Large intestine (tissue), 3 donors: Measurements from ENCODE around the gene RREB1. TPM values are rescaled to one million over a fixed set of nuclear protein-coding genes. Genes with fewer than 3 reads are reported as not detected.
A peak's percentile ranks its signal among the peaks of the same experiment; 100 is the strongest.

Experiments used
- DNase-seq, 2 donors: peaks; one replicate each; pipeline versions ENCODE4 v3.0.0 to v3.0.0-alpha.2; 2013
- H3K27ac ChIP-seq: one replicate; pipeline ENCODE4 v1.5.1; 2013; ENCODE audit warnings: low read length
- H3K27me3 ChIP-seq: 2 replicates; pipeline ENCODE4 v1.6.1; 2013; ENCODE audit warnings: low read length; ENCODE audit not compliant: control insufficient read depth, insufficient read depth
- H3K36me3 ChIP-seq: 2 replicates; pipeline ENCODE4 v1.6.1; 2013; ENCODE audit warnings: low read length; ENCODE audit not compliant: control insufficient read depth, insufficient read depth
- H3K4me1 ChIP-seq: one replicate; pipeline ENCODE4 v1.6.1; 2013; ENCODE audit warnings: low read length; ENCODE audit not compliant: control insufficient read depth, insufficient read depth
- H3K4me3 ChIP-seq: one replicate; pipeline ENCODE4 v1.5.1; 2013; ENCODE audit warnings: low read length
- H3K9me3 ChIP-seq: one replicate; pipeline ENCODE4 v1.6.1; 2013; ENCODE audit warnings: mild to moderate bottlenecking, low read depth, low read length, moderate library complexity; ENCODE audit not compliant: control insufficient read depth
- WGBS: methylation state at CpG from one replicate; pipeline ENCODE4 v1.1.5; 2013; ENCODE audit warnings: low lambda C conversion rate; ENCODE audit not compliant: insufficient coverage; 5-methylcytosine and 5-hydroxymethylcytosine counted together
- polyA plus RNA-seq: library from polyadenylated mRNA; unstranded; fragments of 120-200 nt; gene quantifications from one replicate; pipeline ENCODE4 v1.2.1, GENCODE V29; 2013

RREB1 gene
- polyA plus RNA-seq, 1 donor = 33.8 TPM

DNA sequence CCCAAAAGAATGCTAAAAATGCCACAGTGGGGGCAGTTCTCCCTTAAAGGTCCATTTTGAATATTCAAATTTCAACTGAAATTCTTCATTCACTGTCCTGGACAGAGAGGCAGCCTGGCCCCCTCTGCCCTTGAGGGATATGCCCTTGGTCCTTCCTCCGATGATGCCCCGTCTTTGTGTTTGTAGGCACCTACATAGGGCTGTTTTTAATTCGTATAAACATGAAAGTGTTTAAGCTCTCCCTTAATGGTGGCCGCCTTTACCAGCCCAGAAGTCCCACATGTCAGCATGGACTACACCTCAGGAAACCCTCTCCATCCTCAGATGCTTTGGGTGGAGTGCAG is 135.0 kb downstream of the RREB1 start:
- peaks cover 7% of the 10 kb centered on the region for H3K9me3 ChIP-seq
- H3K4me1 ChIP-seq = peaks cover 58% of the 10 kb centered on the region
- no peaks in the 10 kb centered on the region for H3K27me3 ChIP-seq
- peaks cover 49% of the 10 kb centered on the region for H3K36me3 ChIP-seq
- no peak for DNase-seq
- H3K27ac ChIP-seq = peak overlapping the region; percentile 89
- WGBS = no CpG with 5 or more reads among the region's 4 CpGs
- no peak overlapping the region for H3K4me3 ChIP-seq

DNA sequence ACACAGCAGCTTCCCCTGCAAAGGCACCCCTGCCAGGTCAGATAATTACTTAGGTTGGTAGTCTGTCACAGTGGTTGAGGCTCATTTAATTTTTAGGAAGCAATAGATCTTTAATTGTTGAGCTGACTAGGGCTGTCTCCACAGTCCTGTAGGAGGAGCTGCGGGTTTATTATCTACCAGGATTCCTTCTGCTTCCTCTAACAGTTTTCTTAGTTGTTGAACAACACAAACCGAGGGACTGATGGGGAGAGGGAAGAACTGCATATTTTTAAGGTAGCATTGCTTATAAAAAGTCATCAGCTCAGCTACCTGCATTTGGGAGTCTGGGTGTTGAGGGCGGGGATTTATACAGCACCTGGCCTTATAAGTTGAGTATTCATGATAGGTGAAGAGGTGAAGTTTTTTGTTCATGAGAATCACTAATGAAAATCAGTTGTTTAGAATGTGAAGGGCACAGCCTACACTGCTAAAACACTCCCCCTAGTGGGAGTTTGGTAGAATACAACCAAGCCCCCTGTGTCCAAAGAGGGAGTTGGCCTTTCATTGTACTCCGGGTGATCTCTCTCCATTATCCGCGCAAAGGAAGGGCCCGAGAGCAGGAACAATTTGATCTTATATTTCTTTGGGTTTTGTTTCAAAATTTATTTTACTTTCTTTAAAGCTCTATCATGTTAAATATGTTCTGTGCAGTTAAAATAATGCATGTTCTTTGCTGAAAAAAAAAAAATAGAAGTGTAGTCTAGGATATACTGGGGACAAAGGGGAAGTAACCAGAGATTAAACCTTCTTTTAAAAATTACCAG is 135.6 kb downstream of the RREB1 start:
- Histone ChIP-seq H3K27me3 (no peaks in the 10 kb centered on the region), H3K9me3 (peaks cover 7% of the 10 kb centered on the region), H3K27ac (peak overlapping the region; percentile 89), H3K4me1 (peaks cover 52% of the 10 kb centered on the region), H3K36me3 (peaks cover 54% of the 10 kb centered on the region), H3K4me3 (no peak overlapping the region)
- 19% methylated on average over 3 of the region's 7 CpGs for WGBS
- DNase-seq = peak; percentile 48 to 60

DNA sequence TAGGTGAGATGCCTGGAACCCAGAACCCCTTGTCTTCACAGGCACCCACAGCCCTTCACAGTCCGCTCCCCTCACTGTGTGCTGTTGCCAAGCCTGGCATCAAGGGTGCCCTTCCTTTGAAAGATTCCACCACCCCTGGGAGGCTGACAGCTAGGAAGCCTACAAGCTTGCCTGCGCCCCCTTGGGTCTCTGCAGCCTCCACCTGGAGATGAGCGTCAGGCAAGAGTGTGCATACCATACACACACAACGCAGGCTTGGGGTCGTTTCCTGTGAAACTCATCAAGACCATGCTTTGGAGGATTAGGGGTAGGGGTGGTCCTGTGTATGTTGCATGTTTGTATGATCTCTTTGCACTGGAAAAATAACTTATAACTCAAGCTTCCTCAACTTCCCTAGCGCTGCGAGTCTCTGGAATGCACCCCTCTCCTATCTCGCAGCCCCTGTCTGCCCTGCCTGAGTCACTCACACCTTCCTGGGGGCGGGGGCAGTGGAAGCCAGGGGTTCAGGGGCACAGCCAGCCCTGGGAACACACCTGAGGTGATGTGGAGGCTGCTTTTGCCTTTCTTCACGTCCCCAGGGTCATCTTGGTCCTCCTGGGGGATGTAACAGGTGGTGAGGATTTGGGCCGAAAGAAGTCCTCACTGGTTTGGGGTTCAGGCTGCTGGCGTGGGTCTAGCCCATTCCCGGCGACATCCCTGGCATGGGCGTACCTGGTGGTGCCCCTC is 138.1 kb downstream of the RREB1 start:
- H3K27ac ChIP-seq = no peak overlapping the region
- no CpG with 5 or more reads among the region's 15 CpGs for WGBS
- peaks cover 67% of the 10 kb centered on the region for H3K36me3 ChIP-seq
- DNase-seq = no peak
- peaks cover 7% of the 10 kb centered on the region for H3K9me3 ChIP-seq
- no peaks in the 10 kb centered on the region for H3K27me3 ChIP-seq
- peaks cover 30% of the 10 kb centered on the region for H3K4me1 ChIP-seq
- H3K4me3 ChIP-seq = no peak overlapping the region

DNA sequence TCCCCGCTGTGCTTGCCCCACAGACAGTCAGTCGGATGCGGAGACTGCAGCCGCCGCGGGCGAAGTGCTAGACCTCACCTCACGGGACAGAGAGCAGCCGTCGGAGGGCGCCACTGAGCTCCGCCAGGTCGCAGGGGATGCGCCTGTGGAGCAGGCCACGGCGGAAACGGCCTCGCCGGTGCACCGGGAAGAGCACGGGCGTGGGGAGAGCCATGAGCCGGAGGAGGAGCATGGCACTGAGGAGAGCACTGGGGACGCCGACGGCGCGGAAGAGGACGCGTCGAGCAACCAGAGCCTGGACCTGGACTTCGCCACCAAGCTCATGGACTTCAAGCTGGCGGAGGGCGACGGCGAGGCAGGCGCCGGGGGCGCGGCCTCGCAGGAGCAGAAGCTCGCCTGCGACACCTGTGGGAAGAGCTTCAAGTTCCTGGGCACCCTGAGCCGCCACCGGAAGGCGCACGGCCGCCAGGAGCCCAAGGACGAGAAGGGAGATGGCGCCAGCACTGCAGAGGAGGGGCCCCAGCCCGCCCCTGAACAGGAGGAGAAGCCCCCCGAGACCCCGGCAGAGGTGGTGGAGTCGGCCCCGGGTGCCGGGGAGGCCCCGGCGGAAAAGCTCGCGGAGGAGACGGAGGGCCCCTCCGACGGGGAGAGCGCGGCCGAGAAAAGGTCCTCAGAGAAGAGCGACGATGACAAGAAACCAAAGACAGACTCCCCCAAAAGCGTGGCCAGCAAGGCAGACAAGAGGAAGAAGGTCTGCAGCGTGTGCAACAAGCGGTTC is 138.8 kb downstream of the RREB1 start:
- Histone ChIP-seq H3K27ac (no peak overlapping the region), H3K4me1 (peaks cover 22% of the 10 kb centered on the region), H3K36me3 (peaks cover 68% of the 10 kb centered on the region), H3K9me3 (peaks cover 7% of the 10 kb centered on the region), H3K4me3 (no peak overlapping the region), H3K27me3 (no peaks in the 10 kb centered on the region)
- WGBS = no CpG with 5 or more reads among the region's 71 CpGs
- DNase-seq = no peak

DNA sequence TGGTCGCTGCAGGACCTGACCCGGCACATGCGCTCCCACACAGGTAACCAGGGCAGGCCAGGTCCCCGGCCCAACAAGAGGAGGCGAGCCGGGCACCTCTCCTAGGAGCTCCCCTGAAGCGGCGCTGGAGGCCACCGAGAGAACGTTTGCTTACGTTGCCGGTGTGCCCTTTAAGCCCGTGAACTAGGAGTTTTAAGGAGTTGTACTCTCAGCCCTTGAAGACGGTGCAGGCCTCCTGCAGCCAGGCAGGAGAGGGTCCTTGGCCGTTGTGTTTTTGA is 139.4 kb downstream of the RREB1 start:
- Histone ChIP-seq H3K36me3 (peaks cover 71% of the 10 kb centered on the region), H3K4me3 (no peak overlapping the region)
- WGBS = no CpG with 5 or more reads among the region's 15 CpGs

DNA sequence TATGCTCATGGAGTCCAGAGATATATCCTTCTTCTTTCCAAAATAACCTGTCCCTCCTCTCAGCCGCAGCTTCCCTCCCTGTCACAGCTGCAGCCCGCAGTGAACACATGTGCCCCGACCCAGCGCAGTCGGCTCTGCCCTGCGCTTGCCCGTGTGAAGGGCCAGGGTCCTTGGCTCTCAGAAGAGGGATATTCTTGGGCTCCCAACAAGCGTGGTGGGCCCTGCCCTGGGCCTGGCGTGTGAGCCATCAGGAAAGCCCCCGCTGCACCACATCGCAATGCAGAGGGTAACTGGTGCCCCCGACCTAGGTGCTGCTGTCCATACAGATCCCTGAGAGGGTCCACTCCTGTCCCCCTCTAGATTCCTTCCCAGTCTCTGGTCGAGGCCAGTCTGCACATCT is 140.1 kb downstream of the RREB1 start:
- H3K4me1 ChIP-seq = peaks cover 10% of the 10 kb centered on the region
- DNase-seq = no peak
- H3K27ac ChIP-seq = no peak overlapping the region
- H3K36me3 ChIP-seq = peaks cover 73% of the 10 kb centered on the region
- no peak overlapping the region for H3K4me3 ChIP-seq
- H3K9me3 ChIP-seq = peaks cover 7% of the 10 kb centered on the region
- no CpG with 5 or more reads among the region's 13 CpGs for WGBS
- H3K27me3 ChIP-seq = no peaks in the 10 kb centered on the region

More for the DNA sequence above, 139.4 kb downstream of the RREB1 start:
- Histone ChIP-seq H3K9me3 (peaks cover 7% of the 10 kb centered on the region), H3K27me3 (no peaks in the 10 kb centered on the region), H3K4me1 (peaks cover 17% of the 10 kb centered on the region), H3K27ac (no peak overlapping the region)
- no peak for DNase-seq

DNA sequence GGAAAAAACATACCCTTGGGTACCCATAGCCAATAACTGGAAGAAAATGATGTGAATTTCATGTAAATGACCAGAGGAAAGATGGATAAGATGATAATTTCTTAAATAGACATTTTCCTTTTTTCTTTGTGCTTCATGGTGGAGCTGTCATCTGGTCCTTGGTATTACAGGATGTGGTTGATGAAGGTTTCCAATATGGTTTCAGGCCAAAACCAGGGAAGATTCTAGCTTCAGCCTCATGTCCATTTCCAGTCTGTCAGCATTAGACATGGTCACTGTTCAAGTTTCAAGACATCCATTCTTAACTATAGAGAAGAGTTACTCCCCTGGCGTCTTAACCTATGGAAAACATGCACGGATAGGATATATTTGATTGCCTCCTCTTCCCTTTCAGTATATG is 141.6 kb downstream of the RREB1 start:
- H3K27me3 ChIP-seq = no peaks in the 10 kb centered on the region
- DNase-seq = no peak
- peaks cover 7% of the 10 kb centered on the region for H3K9me3 ChIP-seq
- H3K27ac ChIP-seq = no peak overlapping the region
- peaks cover 71% of the 10 kb centered on the region for H3K36me3 ChIP-seq
- H3K4me3 ChIP-seq = no peak overlapping the region
- no peaks in the 10 kb centered on the region for H3K4me1 ChIP-seq
- WGBS = no CpG with 5 or more reads among the region's 2 CpGs

DNA sequence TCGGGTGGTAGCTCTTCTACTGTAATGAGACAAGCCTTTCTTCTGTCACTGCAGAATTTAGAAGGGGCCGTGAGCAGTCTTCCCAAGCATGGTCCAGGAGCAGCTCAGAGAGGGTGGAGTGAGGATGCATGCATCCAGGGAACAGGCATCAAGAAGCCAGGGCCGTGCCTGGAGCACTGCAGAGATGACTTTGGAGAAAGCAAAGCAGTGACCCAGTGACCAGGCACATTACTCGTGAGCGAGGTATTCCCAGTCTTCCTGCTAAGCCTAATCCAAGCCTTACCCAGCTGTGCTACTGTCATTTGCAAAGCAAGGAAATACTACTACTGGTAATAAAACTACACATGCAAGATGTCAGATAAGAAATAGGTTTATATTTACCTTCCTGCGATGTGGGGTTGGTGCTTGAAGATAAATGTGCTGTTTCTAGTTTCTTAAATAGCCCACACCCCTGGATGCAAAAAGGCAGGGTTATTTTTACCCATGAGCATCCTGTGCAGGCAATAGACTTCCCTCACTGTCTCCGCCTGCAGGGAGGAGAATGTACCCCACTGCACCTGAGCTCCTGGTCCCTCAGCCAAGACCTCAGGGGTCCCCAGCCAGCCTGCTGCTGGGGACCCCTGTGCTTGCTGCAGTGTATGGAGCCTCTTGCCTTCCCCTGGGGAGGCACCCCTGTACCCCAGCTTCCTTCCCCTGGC is 142.3 kb downstream of the RREB1 start:
- Histone ChIP-seq H3K4me3 (no peak overlapping the region), H3K9me3 (peaks cover 7% of the 10 kb centered on the region), H3K27ac (no peak overlapping the region), H3K27me3 (no peaks in the 10 kb centered on the region), H3K4me1 (no peaks in the 10 kb centered on the region), H3K36me3 (peaks cover 65% of the 10 kb centered on the region)
- no peak for DNase-seq
- no CpG with 5 or more reads among the region's 7 CpGs for WGBS

DNA sequence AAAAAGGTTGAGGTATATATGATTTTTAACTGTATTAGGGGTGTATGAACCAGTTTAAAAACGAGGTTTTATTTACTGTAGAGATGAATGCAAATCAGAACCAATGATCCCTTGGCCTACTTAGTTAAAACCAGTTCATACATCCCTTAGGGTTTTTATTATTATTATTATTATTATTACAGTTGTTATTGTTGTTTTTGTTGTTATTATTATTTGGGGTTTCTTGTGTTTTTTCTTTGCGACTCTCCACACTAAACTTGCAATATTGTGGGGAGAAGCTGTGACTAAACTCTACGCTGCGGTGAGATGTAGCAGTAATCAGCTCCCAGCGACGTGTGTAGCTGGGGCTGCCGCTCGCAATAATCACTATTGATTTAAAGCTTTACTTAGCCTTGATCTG is 143.1 kb downstream of the RREB1 start:
- no peak overlapping the region for H3K4me3 ChIP-seq
- peaks cover 62% of the 10 kb centered on the region for H3K36me3 ChIP-seq
- no peaks in the 10 kb centered on the region for H3K27me3 ChIP-seq
- H3K4me1 ChIP-seq = no peaks in the 10 kb centered on the region
- no peak overlapping the region for H3K27ac ChIP-seq
- WGBS = 60% methylated on average over 1 of the region's 8 CpGs
- DNase-seq = no peak
- peaks cover 7% of the 10 kb centered on the region for H3K9me3 ChIP-seq

DNA sequence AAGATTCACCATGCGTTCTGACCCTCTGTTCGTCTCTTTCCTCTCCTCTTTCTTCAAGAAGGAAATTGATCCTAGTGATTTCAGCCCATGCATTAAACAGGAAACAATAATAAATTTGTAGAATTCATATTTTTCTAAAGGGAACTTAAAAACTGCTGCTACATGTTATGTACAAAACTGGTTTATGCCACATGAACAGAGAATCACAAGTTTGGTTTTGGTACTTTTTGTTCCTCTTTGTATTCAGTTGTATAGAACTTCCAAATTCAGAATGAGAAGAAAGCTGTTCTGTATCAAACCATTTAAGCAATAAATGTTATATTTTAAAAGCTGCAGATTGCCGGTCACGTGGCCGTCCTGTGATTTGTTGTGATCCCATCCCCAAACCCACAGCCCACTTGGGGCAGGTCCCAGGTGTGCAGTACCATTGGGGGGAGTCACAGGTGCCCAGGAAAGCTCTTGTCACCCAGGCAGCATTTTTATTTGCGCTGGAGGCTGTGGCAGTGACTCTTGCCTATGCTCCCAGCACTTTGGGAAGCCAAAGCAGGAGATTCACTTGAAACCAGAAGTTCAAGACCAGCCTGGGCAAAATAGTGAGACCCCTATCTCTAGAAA is 144.0 kb downstream of the RREB1 start:
- no peaks in the 10 kb centered on the region for H3K27me3 ChIP-seq
- WGBS = 100% methylated on average over 2 of the region's 6 CpGs
- no peak overlapping the region for H3K27ac ChIP-seq
- H3K36me3 ChIP-seq = peaks cover 52% of the 10 kb centered on the region
- H3K4me1 ChIP-seq = no peaks in the 10 kb centered on the region
- DNase-seq = no peak
- H3K9me3 ChIP-seq = peaks cover 1% of the 10 kb centered on the region
- H3K4me3 ChIP-seq = no peak overlapping the region
